OCI-LY3 (cell line): ENCODE measurements around the gene ADAMTS16.

ENCODE experiments used
- CTCF ChIP-seq: fragments of 200-600, 300-600 bp; sonication (generic); IDR thresholded peaks from 2 replicates; pipeline ENCODE4 v1.5.1; 2014; ENCODE audit warnings: antibody characterized with exemption, low read length, low read depth
- EZH2phosphoT487 ChIP-seq: fragments of 200-600 bp; shearing (Covaris generic); IDR thresholded peaks from 2 replicates; pipeline ENCODE4 v1.6.1; 2018; ENCODE audit warnings: antibody characterized with exemption, mixed run types, low read depth

DNA sequence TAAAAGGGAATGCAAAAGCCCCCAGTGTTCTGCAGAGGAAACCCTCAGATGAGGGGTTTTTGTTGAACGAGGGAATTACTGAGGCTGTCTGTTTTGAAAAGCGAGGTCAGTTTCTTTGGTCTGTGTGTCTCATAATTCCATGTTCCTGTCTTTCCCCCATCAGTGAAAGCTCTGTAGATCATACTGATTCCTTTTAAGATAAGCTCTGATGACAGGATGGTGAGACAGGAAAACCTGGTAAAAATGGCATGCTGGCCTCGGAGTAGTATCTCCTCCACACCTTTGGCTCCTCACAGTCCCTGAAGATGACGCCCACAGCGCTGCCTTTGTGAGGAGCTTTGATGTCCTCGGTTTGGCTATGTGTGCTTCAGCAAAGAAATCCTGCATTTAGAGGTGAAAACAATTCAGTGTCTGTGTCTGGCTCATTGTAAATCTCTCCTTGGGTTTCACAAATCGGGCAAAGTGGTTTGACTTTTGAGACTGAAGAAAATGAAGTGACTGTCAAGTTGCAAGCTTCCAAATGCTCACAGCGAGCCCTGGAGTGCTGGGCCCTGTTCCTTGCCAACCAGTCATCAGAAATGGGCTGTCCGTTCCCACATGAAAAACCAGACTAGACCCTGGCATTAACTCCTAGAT is 157.4 kb downstream of the ADAMTS16 start:
- TF ChIP-seq CTCF (no peak), EZH2phosphoT487 (no peak)
